GM12864 (cell line): ENCODE measurements around the gene DCUN1D4.

Experiments
- DNase-seq: peaks from one replicate; pipeline ENCODE4 v3.0.0-alpha.2; 2011; ENCODE audit warnings: low read depth
- H3K4me3 ChIP-seq: 2 replicates; pipeline ENCODE4 v1.5.1; 2011; ENCODE audit warnings: mild to moderate bottlenecking, low read depth, low read length, control low read depth
- CTCF ChIP-seq: IDR thresholded peaks from 2 replicates; pipeline ENCODE4 v1.5.1; 2011; ENCODE audit warnings: low read depth, mild to moderate bottlenecking, moderate library complexity, low read length, control low read depth, inconsistent platforms; ENCODE audit errors: missing control alignments

Gene DCUN1D4

GRCh38 chr4:51851937-51852290 is 9.0 kb downstream of the DCUN1D4 start:
- DNase-seq = no peak
- H3K4me3 ChIP-seq = no peak overlapping the region
- TF ChIP-seq CTCF = no peak

- no peak for DNase-seq
- no peak for TF ChIP-seq CTCF
- H3K4me3 ChIP-seq = no peak overlapping the region
Measured at GRCh38 chr4:51853027-51853682, 10.2 kb downstream of the DCUN1D4 start.

GRCh38 chr4:51855270-51855669 is 12.3 kb downstream of the DCUN1D4 start:
- no peak for DNase-seq
- no peak overlapping the region for H3K4me3 ChIP-seq
- no peak for TF ChIP-seq CTCF

GRCh38 chr4:51855751-51856150 is 12.8 kb downstream of the DCUN1D4 start:
- no peak overlapping the region for H3K4me3 ChIP-seq
- no peak for TF ChIP-seq CTCF
- DNase-seq = no peak

- no peak for DNase-seq
- no peak overlapping the region for H3K4me3 ChIP-seq
- TF ChIP-seq CTCF = no peak
Measured at GRCh38 chr4:51858605-51859202, 15.8 kb downstream of the DCUN1D4 start.

GRCh38 chr4:51859476-51860031 is 16.6 kb downstream of the DCUN1D4 start:
- no peak for DNase-seq
- TF ChIP-seq CTCF = no peak
- no peak overlapping the region for H3K4me3 ChIP-seq

- DNase-seq = no peak
- no peak for TF ChIP-seq CTCF
- H3K4me3 ChIP-seq = no peak overlapping the region
Measured at GRCh38 chr4:51862199-51862598, 19.2 kb downstream of the DCUN1D4 start.
